ENCODE results near the gene ZNF784.
"Not testable (repeated sequence)": the region's sequence is repeated elsewhere in the genome, so short reads cannot be mapped to it uniquely, and the experiment has no call there.

Gene ZNF784

DNA sequence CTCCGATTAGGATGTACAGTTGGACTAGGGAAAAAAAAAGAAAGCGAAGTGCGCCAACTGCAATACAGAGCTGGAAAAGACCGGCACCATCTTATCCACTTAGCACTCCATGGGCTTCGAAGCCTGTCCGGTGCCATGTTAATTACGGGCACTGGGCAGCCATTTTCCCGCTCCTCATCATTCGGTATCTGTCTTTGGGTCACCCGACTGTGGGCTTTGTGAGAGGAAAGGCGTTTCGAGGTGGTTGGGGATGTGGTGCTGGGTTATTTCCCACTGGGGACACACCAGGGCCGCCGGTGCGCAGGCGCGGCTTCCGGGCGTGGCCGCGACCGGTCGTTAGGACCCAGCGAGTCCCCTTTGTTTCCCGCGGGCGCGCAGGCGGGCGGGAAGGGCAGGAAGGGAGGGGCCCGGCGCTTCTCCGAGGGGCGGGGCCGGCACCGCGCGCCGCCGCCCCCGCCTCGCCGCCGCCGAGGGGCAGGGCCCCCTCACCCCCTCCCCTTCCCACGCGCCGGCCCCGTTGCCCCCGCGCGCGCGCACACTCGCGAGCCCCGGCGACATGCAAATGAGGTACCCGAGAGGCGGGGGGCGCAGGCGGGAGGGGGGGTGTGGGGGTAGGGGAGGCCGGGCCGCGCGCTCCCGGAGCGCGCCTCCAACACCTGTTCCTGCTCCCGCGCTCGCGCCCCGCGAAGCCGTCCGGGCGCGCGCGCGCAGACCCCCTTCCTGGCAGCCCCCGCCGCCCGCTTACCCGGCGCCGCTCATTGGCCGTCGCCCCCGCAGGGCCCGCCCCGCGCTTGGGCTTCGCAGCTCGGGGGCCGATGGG lies 24.3 kb downstream of the ZNF784 start, which contains the start of gene ZNF524:
Gene ZNF524, plus strand, starts transcription at position 447 of the 820 bp plus-strand sequence. CDS start 1,825 bp downstream, outside the sequence.
- peak; percentile 96 to 99 (median 98) for DNase-seq

DNA sequence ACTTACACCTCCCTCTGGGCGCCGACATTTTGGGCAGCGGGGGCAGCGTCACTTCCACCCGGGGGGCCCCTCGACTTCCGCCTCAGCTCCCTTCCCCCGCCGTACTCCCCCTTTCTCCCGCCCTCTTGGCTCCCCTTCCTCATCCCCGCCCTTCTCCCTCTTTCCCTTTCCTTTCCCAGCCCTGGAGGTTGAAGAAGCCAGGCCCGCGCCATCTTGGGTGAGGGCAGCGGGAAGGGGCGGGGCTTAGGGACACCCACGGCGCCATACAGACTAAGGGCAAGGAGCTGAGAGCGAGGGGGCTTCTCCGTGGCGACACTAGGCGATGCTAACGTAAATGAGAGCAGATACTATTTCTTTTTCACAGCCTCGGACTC lies 24.9 kb downstream of the ZNF784 start, which contains the start of gene FIZ1:
Gene FIZ1, minus strand, starts transcription at position 50 of the 374 bp plus-strand sequence. CDS start 1,652 bp downstream, outside the sequence.
- DNase-seq: peak; percentile 98 to 99 (median 99)

GRCh38 chr19:55598719-55599467 lies 25.5 kb downstream of the ZNF784 start:
- DNase-seq: peak; percentile 93 to 97 (median 95)

DNA sequence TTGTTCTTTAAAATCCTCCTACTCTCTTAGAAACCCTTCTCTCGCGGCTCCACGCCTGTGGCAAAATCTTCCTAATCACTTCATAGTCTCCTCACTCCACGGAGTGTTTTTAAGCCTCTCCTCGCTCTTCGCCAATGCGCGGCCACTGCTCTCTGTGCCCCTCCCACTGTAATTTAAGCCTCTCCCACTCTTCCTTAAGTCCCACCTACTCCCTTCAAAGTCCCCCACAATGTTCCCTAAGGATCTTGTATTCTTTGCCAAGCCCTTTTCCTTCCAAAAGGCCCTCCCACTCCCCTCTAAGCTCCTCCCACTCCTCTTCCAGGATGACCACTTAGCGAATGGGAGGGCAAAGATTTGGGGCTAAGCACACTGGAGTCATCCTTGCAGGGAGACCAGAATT lies 26.3 kb downstream of the ZNF784 start:
- DNase-seq: no peak

- DNase-seq: no peak
These were observed 26.9 kb downstream of the ZNF784 start for GRCh38 chr19:55597501-55597921.

GRCh38 chr19:55596304-55596703 lies 28.1 kb downstream of the ZNF784 start:
- DNase-seq: no peak

- DNase-seq: no peak
These were observed 29.3 kb downstream of the ZNF784 start for GRCh38 chr19:55594996-55595545.

DNA sequence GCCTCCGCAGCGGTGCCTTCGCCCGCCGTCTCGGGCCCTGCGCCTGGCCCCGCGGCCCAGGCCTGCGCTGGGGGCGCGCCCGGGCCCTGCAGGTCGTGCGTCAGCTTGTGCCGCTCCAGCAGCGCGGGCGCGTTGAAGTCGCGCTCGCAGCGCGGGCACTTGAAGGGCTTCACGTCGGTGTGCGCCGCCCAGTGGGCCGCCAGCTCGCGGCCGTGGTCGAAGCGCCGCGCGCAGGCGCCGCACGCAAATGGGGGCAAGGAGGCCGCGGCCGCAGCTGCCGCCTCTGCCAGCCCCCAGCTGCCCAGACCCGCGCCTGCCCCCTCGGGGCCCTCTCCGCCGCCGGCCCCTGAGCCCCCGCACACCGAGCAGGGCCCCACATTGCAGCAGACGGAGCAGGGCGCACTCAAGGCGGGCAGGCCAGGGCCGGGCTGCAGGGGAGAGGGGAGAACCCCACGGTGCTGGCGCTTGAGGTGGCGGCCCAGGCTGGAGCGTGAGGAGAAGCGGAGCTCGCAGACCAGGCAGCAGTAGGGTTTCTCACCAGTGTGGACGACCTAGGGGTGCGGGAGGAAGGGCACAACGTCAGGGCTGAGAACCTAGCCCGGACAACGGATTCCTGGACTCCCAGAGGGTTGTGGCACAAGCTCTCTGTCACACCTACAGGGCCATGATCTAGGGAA lies 31.1 kb downstream of the ZNF784 start:
- no peak for DNase-seq

- no peak for DNase-seq
These were observed 31.8 kb downstream of the ZNF784 start for GRCh38 chr19:55592391-55593090.

- no peak for DNase-seq
These were observed 32.8 kb downstream of the ZNF784 start for GRCh38 chr19:55591555-55591954.

DNA sequence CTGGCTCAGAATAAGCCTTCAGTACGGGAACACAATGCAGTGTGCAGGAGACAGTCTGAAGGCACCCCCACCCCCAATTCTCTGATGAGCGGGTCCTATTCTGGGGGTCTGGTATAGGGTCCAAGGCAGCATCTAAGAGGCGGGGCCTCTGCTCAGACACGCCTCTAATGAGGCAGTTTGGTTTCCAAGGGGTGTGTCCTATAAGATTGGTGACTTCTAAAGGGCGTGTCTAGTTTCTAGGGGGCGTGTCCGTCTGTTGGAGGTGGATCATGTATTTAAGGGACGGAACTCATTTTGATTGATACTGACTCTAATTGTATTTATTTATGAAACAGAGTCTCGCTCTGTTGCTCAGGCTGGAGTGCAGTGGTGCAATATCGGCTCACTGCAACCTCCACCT lies 33.7 kb downstream of the ZNF784 start:
- peak; percentile 11 to 20 (median 16) for DNase-seq

DNA sequence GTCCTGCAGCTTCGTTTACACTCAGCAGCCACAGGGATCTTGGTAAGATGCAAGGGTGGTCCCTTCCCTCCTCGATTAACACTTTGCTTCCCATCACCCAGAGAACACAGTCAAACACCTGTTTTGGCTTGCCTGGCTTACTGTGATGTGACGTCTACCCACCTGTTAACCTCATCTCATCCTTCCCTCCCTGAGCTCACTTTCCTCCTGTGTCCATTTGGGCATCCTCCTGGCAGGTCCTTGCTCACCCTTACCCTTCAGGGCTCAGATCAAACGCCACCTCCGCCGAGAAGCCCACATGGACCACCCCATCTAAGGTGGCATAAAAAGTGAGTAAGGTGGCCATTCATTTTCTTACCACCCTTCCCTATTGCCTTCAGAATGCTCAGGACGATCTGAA lies 34.3 kb downstream of the ZNF784 start:
- no peak for DNase-seq

- no peak for DNase-seq
These were observed 35.6 kb downstream of the ZNF784 start for GRCh38 chr19:55588738-55589137.

GRCh38 chr19:55586976-55587668 lies 37.2 kb downstream of the ZNF784 start:
- peak; percentile 94 to 98 (median 98) for DNase-seq

DNA sequence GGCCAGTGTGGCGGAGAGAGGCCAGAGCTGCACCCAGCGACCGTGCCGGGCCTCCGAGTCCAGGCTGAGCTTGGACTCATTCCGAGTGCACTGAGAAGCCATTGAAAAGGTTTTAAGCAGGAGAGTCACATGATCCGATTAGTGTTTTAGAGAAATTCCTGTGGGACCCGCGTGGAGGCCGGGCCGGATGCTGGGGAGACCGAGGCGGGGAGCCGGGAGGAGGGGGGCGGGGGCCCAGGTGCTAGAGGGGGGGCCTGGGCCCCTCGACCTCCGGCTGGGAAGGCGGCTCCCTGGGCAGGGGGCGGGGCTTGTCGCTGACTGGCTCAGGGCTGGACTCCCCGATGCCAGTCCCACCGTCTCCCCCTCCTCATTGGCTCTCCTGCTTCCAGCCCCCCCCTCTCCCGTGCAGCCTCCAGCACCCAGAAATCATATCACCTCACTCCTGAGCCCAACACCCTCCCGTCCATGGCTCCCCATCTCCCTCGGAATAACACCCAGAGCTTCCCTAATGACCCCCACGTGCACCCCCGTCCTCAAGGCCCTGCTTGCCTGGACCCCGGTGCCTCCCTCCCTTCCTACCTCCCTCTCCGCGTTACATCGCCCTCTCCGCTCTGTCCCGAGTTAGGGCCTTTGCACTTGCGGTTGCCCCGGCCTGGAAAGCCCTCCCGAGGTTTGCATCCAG lies 38.6 kb downstream of the ZNF784 start:
- DNase-seq: peak; percentile 78 to 88 (median 86)

- DNase-seq: no peak
These were observed 39.5 kb downstream of the ZNF784 start for GRCh38 chr19:55584871-55585270.

GRCh38 chr19:55583897-55584296 lies 40.5 kb downstream of the ZNF784 start:
- not testable (repeated sequence) for DNase-seq

DNA sequence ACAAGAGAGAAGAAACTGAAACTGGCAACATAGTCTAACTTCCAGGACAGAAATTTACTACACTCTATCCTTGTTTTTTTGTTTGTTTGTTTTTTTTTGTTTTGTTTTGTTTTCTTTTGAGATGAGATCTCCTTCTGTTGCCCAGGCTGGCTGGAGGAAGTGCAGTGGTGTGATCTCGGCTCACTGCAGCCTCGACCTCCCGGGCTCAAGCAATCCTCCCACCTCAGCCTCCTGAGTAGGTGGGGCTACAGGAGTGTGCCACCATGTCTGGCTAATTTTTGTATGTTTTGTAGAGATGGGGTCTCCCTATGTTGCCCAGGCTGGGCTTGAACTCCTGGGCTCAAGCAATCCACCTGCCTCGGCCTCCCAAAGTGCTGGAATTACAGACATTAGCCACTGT lies 42.1 kb downstream of the ZNF784 start:
- not testable (repeated sequence) for DNase-seq

DNA sequence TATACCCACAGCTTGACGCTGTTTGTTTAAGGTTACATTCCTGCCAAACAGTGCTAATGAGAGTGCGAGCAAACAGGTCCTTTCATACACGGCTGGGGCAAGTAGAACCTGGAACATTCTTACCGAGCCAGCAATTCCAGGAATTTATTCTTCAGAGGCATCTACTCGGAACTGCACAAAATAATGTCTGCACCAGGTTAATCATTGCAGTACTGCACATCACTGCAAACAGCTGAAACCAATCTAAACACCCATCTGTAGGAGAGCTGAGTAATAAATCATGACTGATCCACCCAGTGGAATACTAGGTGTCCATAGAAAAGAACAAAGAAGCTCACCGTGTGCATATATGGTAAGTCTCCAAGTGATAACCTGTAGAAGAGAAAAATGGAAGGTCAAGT lies 42.5 kb downstream of the ZNF784 start:
- DNase-seq: peak in 1 of 3 experiments; percentile 61

DNA sequence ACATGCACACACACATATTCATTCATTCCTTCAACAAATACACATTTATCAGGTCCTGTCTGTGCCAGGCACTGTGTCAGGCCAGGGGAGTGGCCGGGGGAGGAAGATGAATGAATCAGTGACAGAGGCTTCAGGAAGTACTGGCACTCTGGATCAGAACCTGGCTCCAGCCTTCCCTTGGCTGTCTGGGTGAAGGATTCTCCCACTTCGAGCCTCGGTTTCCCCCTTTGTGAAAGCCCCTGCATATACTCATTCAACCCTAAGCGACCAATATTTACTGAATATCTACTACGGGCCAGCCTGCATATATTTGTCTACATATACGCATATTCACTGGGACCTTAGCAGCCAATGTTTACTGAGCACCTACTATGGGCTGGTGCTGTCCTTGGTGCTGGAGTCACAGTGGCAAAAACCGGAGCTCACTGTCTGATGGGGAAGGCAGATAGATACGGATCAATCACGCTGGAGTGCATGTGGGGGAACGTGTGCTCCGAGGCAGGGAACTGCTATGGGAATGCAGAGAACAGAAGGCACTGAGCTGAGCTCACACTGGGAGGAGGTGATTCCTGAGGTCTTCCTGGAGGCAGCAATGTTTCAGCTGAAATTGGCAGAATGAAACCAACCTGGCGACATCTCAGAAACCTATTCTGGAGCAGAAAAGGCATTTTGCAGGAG lies 43.1 kb downstream of the ZNF784 start:
- no peak for DNase-seq
